UCSD-AML1 (cell line): ENCODE results near the gene PAFAH1B1.
"Not testable (repeated sequence)": the region's sequence is repeated elsewhere in the genome, so short reads cannot be mapped to it uniquely, and the experiment has no call there.

ENCODE experiments used
- DNase-seq: peaks from one replicate; lab custom pipeline; 2025; ENCODE audit not compliant: unreplicated experiment; lab: John Stamatoyannopoulos, UW

Gene PAFAH1B1

DNA sequence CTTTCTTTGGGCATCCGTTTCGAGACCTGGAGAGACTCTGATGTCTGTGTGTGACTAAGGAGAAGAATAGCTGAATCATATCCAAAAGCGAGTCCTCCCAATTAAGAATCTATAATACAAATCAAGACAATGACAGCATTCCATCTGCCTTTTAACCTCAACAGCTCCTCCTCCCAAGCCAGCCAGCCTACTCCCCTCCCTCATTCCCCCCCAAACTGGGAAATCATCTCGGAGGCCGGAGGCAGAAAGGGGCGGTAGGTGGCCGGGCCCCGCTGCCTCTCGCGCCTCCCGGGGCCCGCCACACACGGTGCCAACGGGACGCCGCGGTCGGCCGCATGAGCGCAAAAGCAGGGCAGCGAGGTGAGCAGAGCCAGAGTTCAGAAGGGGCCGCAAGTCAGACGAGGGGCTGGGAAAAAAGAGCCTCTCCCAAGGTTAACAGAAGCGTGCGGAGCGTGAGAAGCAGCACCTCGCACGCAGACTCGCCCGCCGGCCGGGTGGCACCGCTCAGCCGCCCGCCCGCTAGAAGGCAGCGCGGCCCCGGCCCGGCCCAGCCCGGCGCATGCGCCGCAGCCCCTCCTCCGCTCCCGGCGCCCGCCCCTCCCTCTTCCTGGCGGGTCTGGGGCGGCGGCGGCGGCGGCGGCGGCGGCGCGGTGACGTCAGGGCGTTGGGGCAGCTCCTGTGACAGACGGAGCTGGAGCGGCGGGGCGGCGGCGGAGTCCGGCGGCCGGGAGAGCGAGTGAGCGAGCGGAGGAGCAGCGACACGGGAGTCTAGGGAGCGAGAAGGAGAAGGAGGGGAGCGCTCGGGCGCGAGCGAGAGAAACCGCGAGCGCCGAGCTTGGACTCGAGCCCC lies at the start of gene PAFAH1B1:
Gene PAFAH1B1, plus strand, starts transcription at position 684 of the 850 bp plus-strand sequence. CDS start 44,635 bp downstream, outside the sequence.
- DNase-seq = peak; percentile 97

DNA sequence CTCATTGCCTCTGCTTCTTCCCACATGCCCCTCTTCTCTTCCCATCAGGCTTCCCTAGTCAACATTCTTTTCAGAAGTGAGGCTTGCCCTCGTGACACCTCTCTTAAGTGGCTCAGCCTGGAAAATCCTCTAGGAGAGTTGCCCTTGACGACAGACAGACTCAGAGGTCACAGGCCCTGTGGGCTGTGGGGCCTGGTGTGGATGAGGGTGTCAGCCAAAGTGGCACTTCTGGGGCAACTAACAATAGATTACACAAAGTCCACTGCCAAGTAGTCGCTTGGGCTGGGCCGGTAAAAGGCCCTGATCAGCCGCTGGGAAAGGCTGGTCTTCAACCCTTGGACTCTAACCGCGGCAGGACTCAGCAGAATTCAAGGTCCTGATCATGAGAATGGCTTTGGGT lies 48.1 kb upstream of the PAFAH1B1 start:
- no peak for DNase-seq

GRCh38 chr17:2547176-2547575 lies 46.3 kb upstream of the PAFAH1B1 start:
- DNase-seq = no peak

DNA sequence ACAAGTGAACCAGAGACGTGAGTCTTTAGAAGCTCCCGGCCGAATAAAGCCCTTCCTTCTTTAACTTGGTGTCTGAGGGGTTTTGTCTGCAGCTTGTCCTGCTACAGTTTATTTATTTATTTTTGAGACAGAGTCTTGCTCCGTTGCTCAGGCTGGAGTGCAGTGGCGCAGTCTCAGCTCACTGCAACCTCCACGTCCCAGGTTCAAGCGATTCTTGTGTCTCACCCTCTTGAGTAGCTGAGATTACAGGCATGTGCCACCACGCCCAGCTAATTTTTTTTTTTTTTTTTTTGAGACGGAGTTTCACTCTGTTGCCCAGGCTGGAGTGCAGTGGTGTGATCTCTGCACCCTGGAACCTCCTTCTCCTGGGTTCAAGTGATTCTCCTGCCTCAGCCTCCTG lies 45.4 kb upstream of the PAFAH1B1 start:
- not testable (repeated sequence) for DNase-seq

- no peak for DNase-seq
Measured at GRCh38 chr17:2549392-2550211, 43.9 kb upstream of the PAFAH1B1 start.

DNA sequence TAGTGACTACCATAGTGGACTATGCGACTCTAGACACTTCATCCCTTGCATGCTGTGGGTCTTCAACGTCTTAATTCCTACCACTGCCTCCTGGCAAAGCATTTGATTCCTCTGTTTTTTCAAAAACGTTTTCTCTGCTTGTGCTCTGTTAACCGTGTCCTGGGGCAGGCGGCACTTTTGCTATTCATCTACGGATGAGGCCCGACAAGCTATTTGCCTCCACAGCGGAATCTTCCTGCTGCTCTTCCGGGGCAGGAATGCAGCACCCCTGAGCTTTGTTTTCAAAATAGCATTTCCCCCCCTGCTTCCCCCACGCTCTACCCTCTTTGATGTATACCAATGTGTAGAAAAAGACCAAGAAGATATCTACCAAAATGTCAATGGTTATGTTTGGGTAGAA lies 42.0 kb upstream of the PAFAH1B1 start:
- no peak for DNase-seq

DNA sequence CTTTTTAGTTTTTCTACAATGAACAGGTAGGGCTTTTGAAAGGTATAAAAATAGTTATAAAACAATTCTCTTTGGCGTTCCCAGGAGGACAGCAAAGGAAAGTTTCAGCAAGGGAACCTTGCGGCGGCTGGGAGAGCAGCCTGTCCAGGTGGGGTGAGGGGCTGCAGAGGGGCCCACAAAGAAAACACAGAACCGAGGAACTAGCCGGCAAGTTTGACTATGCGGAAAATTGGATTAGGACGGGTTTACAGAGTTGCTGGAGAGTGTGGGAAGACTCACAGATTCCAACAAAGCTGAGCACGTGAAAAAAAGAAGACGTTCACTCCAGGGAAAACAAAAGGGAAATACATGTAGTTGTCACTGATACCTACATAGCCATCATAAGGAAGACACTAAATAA lies 41.5 kb upstream of the PAFAH1B1 start:
- DNase-seq = no peak

DNA sequence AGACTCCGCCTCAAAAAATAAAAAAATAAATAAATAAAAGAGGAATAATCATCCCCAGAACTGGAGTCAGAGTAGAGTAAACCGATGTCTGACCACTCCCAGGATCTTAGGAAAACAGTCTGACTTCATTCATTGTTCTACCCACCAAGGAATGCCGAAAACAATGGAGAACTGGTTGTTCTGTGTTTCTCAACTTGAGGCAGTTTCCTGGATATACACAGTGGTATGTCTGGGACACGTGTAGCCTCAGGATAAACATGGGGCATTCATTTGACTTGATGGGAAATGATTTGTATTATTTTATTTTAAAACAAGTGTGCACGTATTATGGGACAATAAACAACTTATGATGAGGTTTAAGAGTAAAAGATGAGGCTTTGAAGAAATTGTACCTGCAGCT lies 32.8 kb upstream of the PAFAH1B1 start:
- DNase-seq = no peak

DNA sequence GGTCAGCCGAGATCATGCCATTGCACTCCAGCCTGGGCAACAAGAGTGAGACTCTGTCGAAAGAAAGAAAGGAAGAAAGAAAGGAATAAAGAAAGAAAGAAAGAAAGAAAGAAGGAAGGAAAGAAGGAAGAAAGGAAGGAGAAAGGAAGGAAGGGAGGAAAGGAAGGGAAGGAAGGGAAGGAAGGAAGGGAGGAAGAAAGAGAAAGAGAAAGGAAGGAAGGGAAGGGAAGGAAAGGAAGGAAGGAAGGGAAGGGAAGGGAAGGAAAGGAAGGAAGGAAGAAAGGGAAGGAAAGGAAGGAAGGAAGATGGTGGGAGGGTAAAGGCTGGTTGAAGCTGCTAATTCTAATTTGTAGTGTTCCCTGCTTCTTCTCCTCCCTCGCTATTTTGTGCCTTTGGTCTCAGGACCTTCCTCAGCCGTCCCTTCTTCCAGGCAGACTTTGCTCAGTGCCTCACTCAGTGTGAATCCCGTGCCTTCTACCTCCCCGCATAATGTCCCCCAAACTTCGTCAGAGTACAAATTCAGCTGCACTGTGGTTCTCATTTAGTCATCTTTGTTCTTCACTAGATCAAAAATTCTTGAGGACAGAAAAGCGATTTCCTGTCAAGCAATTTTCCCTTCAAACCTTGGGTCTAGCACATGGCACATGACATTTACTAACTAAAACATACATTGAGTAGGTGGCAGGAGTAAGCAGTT lies 31.1 kb upstream of the PAFAH1B1 start:
- DNase-seq = no peak

GRCh38 chr17:2563061-2563460 lies 30.4 kb upstream of the PAFAH1B1 start:
- DNase-seq = no peak

GRCh38 chr17:2563543-2563942 lies 29.9 kb upstream of the PAFAH1B1 start:
- DNase-seq = no peak

GRCh38 chr17:2564877-2565276 lies 28.6 kb upstream of the PAFAH1B1 start:
- DNase-seq = no peak

DNA sequence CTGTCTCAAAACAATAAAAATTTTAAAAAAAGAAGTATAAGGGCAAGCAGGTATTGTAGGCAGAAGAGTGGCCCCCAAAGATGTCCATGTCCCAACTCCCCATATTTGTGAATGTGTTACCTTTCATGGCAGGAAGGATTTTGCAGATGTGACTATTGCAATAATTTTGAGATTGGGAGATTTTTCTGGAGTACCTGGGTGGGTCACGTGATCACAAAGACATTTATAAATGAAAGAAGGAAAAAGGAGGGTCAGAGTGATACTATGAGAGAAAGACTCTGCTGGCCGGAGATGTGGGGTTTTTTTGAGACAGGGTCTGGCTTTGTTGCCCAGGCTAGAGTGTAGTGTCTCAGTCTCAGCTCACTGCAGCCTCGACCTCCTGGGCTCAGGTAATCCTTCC lies 27.4 kb upstream of the PAFAH1B1 start:
- DNase-seq = no peak

GRCh38 chr17:2571523-2572303 lies 21.7 kb upstream of the PAFAH1B1 start:
- no peak for DNase-seq

- DNase-seq = not testable (repeated sequence)
Measured at GRCh38 chr17:2572304-2572609, 21.2 kb upstream of the PAFAH1B1 start.

DNA sequence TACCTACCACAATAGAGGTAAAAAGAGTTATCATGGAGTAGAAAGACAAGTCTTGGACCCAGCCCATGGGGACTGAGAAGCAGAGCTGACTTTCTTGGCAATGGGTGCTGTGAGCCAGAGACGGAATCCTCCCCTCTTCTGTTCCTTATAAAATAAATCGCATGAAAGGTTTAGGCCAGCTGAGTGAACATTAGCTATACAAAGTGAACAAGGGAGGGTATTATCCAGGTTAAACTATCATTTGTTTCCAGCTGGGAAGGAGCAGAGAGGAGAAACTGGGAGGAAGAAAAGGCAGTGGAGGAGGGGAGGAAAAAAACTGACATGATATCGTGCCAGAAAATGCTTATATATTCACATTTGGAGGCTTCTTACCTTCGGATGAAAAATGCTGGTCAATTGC lies 13.3 kb upstream of the PAFAH1B1 start:
- DNase-seq = no peak

- no peak for DNase-seq
Measured at GRCh38 chr17:2580661-2581060, 12.8 kb upstream of the PAFAH1B1 start.

DNA sequence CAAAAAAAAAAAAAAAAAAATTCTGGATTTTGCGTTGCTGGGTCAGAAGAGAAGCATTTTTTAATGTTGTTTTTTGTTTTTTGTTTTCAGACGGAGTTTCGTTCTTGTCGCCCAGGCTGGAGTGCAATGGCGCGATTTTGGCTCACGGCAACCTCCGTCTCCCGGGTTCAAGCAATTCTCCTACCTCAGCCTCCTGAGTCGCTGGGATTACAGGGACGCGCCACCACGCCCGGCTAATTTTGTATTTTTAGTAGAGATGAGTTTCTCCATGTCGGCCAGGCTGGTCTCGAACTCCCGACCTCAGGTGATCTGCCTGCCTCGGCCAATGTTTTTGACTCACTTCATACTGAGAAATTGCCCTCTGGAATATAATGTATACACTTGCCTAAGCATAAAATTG lies 11.0 kb upstream of the PAFAH1B1 start:
- DNase-seq = no peak

GRCh38 chr17:2591040-2591640 lies 2.3 kb upstream of the PAFAH1B1 start:
- DNase-seq = no peak
